ENCODE results near the gene JCHAIN. TPM values are rescaled to one million over a fixed set of nuclear protein-coding genes. Genes with fewer than 3 reads are reported as not detected.

Gene JCHAIN
- total RNA-seq, 4 donors from 2014 or later = 2.0 to 138 (median 29.0) TPM; not detected in 1

- H3K9me3 ChIP-seq = no peaks in the 10 kb centered on the region
- no peak for DNase-seq
- no peaks in the 10 kb centered on the region for H3K36me3 ChIP-seq
- no peak overlapping the region for H3K27ac ChIP-seq
- H3K4me1 ChIP-seq = peaks cover 3 to 16% (median 10%) of the 10 kb centered on the region in 3 donors
- no peaks in the 10 kb centered on the region for H3K27me3 ChIP-seq
- TF ChIP-seq POLR2A (IDR thresholded peaks at IDR 0.05) = no peak
- TF ChIP-seq, protein P1, sequence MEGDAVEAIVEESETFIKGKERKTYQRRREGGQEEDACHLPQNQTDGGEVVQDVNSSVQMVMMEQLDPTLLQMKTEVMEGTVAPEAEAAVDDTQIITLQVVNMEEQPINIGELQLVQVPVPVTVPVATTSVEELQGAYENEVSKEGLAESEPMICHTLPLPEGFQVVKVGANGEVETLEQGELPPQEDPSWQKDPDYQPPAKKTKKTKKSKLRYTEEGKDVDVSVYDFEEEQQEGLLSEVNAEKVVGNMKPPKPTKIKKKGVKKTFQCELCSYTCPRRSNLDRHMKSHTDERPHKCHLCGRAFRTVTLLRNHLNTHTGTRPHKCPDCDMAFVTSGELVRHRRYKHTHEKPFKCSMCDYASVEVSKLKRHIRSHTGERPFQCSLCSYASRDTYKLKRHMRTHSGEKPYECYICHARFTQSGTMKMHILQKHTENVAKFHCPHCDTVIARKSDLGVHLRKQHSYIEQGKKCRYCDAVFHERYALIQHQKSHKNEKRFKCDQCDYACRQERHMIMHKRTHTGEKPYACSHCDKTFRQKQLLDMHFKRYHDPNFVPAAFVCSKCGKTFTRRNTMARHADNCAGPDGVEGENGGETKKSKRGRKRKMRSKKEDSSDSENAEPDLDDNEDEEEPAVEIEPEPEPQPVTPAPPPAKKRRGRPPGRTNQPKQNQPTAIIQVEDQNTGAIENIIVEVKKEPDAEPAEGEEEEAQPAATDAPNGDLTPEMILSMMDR (IDR thresholded peaks at IDR 0.05) = no peak
- H3K4me3 ChIP-seq = no peak overlapping the region
- 96 to 100% methylated on average over 1 of the region's 1 CpG for WGBS, 2 donors
- intact Hi-C loops (cut with DNase I) = no loop called here
Observed at GRCh38 chr4:70629469-70630090, 36.7 kb downstream of the JCHAIN start.

- intact Hi-C loops (cut with DNase I) = no loop called here
- DNase-seq = no peak
- Histone ChIP-seq H3K4me3 (no peak within 1 kb of the TSS), H3K9me3 (no peaks in the 10 kb centered on the region), H3K27me3 (no peaks in the 10 kb centered on the region), H3K4me1 (peaks cover 3 to 16% (median 10%) of the 10 kb centered on the region in 3 donors), H3K27ac (peak within 1 kb of the TSS; percentile 22 to 53 (median 28)), H3K36me3 (no peaks in the 10 kb centered on the region)
- TF ChIP-seq POLR2A (IDR thresholded peaks at IDR 0.05) = no peak
- TF ChIP-seq, protein P1 (IDR thresholded peaks at IDR 0.05) = no peak
- WGBS, 2 donors = 84 to 91% methylated on average over 2 of the region's 2 CpGs
Observed at GRCh38 chr4:70628444-70628843, 37.9 kb downstream of the JCHAIN start, which contains the start of gene ENAM. Gene ENAM (plus strand): TSS chr4:70628744. CDS start chr4:70629501, 757 bp downstream.

GRCh38 chr4:70627620-70628019, 38.7 kb downstream of the JCHAIN start:
- Histone ChIP-seq H3K36me3 (no peaks in the 10 kb centered on the region), H3K4me1 (peaks cover 3 to 16% (median 10%) of the 10 kb centered on the region in 3 donors), H3K27ac (peak overlapping the region; percentile 22 to 53 (median 28)), H3K9me3 (no peaks in the 10 kb centered on the region), H3K27me3 (no peaks in the 10 kb centered on the region), H3K4me3 (no peak overlapping the region)
- TF ChIP-seq POLR2A (IDR thresholded peaks at IDR 0.05) = no peak
- TF ChIP-seq, protein P1 (IDR thresholded peaks at IDR 0.05) = no peak
- 31 to 32% methylated on average over 1 of the region's 1 CpG for WGBS, 2 donors
- DNase-seq = no peak
- intact Hi-C loops (cut with DNase I) = no loop called here

DNA sequence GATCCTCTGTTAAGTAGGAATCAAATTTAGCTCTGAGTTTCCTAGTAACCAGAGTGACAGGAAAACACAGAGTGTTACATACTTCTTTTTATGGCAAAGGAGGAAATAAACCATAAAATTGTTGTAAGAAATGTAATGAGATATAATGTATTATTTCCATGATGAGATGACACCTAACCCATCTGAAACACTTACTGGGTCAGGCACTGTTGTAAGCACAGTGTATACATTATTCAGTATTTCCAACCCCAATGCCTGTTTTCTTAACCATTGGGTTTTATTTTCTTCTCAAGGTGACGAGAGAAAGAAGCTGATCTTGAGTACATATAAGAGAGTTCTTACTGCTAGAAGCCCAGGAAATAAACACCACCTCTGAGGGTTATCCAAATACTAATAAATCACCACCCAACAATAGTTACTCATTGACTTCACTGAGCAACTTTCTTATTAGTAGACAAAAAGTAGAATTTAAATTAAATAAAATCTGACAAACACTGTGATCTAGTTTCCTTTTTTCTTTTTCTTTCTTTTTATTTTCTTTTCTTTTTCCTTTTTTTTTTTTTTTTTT, 42.0 kb downstream of the JCHAIN start:
- peaks cover 3 to 16% (median 10%) of the 10 kb centered on the region in 3 donors for H3K4me1 ChIP-seq
- H3K9me3 ChIP-seq = no peaks in the 10 kb centered on the region
- no peak overlapping the region for H3K4me3 ChIP-seq
- TF ChIP-seq, protein P1 (IDR thresholded peaks at IDR 0.05) = no peak
- TF ChIP-seq POLR2A (IDR thresholded peaks at IDR 0.05) = no peak
- intact Hi-C loops (cut with DNase I) = no loop called here
- H3K27ac ChIP-seq = no peak overlapping the region
- no peaks in the 10 kb centered on the region for H3K27me3 ChIP-seq
- no peaks in the 10 kb centered on the region for H3K36me3 ChIP-seq
- DNase-seq = no peak
- WGBS, 2 donors = 62 to 64% methylated on average over 1 of the region's 1 CpG

GRCh38 chr4:70623323-70623722, 43.0 kb downstream of the JCHAIN start:
- WGBS, 2 donors = 84 to 92% methylated on average over 3 of the region's 3 CpGs
- Histone ChIP-seq H3K27ac (no peak overlapping the region), H3K36me3 (no peaks in the 10 kb centered on the region), H3K9me3 (no peaks in the 10 kb centered on the region), H3K4me1 (peaks cover 3 to 14% (median 10%) of the 10 kb centered on the region in 3 donors), H3K27me3 (no peaks in the 10 kb centered on the region), H3K4me3 (no peak overlapping the region)
- no peak for DNase-seq
- intact Hi-C loops (cut with DNase I) = no loop called here
- no peak for TF ChIP-seq POLR2A (IDR thresholded peaks at IDR 0.05)
- TF ChIP-seq, protein P1 (IDR thresholded peaks at IDR 0.05) = no peak

Data from esophagus squamous epithelium (tissue), 5 donors.